ENCODE results near the gene COPZ2.

GRCh38 chr17:48023400-48024148, 14.0 kb downstream of the COPZ2 start:
- peak; percentile 15 to 61 (median 38) for TF ChIP-seq CTCF (IDR thresholded peaks at IDR 0.05)
- peak; percentile 36 to 37 for TF ChIP-seq POLR2A (IDR thresholded peaks at IDR 0.05)
- peak in 1 of 2 donors; percentile 49 for TF ChIP-seq EP300 (IDR thresholded peaks at IDR 0.05)
